ENCODE data around the gene NRP1.

NRP1 gene

DNA sequence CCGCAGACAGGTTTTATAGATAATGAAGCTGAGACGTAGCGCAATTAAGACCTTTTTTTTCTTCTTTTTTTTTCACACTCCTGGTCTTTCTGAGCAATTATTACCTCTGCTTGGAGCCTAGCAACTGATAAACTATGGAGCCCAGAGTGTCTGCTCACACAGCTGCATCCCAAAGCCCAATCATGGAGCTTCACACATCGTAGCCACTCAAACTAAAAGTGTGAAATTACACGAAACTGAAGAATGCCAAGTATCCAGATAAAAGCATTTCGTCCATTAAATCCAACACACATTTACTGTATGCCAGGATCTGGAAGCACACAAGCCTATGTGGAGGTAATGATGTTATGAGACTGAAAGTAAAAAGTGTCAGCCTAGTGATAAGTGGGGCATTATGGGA is 97.6 kb downstream of the NRP1 start:
- Histone ChIP-seq H3K27me3 (ENCODE audit: control insufficient read depth, insufficient read depth, low read length) (no peaks in the 10 kb centered on the region), H2AFZ (no peak overlapping the region), H3K79me2 (no peaks in the 10 kb centered on the region), H3K9me3 (ENCODE audit: control insufficient read depth, low read length) (no peaks in the 10 kb centered on the region), H3K27ac (no peak overlapping the region), H3K4me3 (ENCODE audit: low read depth, low read length) (no peak overlapping the region), H3K9ac (no peak overlapping the region), H3K36me3 (ENCODE audit: control insufficient read depth, insufficient read depth, low read length) (no peaks in the 10 kb centered on the region), H3K4me1 (no peaks in the 10 kb centered on the region), H3K4me2 (ENCODE audit: low read length) (no peak overlapping the region)
- TF ChIP-seq, protein P1, sequence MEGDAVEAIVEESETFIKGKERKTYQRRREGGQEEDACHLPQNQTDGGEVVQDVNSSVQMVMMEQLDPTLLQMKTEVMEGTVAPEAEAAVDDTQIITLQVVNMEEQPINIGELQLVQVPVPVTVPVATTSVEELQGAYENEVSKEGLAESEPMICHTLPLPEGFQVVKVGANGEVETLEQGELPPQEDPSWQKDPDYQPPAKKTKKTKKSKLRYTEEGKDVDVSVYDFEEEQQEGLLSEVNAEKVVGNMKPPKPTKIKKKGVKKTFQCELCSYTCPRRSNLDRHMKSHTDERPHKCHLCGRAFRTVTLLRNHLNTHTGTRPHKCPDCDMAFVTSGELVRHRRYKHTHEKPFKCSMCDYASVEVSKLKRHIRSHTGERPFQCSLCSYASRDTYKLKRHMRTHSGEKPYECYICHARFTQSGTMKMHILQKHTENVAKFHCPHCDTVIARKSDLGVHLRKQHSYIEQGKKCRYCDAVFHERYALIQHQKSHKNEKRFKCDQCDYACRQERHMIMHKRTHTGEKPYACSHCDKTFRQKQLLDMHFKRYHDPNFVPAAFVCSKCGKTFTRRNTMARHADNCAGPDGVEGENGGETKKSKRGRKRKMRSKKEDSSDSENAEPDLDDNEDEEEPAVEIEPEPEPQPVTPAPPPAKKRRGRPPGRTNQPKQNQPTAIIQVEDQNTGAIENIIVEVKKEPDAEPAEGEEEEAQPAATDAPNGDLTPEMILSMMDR (IDR thresholded peaks at IDR 0.05), result no peak

DNA sequence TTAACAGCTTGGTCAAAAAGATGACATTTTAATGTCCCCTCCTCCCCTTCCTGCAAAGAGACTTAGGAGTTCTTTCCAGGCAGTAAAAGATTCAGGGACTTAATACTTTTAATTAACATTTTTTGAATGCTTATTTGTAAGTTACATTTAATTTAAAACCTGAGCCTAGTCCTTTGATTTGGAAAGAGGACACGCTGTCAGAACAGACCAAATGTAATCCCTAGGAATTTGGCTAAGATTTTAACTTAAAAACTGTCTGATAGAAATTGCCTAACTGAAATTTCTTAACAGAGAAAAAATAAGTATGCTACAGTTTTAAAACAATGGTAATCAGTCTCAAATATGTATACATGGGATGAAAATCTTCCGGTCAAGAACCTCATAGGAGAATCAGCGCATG is 98.5 kb downstream of the NRP1 start:
- Histone ChIP-seq H3K4me1 (no peaks in the 10 kb centered on the region), H3K9me3 (ENCODE audit: control insufficient read depth, low read length) (no peaks in the 10 kb centered on the region), H3K4me3 (ENCODE audit: low read depth, low read length) (no peak overlapping the region), H3K27ac (no peak overlapping the region), H3K9ac (no peak overlapping the region), H3K36me3 (ENCODE audit: control insufficient read depth, insufficient read depth, low read length) (no peaks in the 10 kb centered on the region), H3K27me3 (ENCODE audit: control insufficient read depth, insufficient read depth, low read length) (no peaks in the 10 kb centered on the region), H2AFZ (no peak overlapping the region), H3K79me2 (no peaks in the 10 kb centered on the region), H3K4me2 (ENCODE audit: low read length) (no peak overlapping the region)
- TF ChIP-seq, protein P1 (IDR thresholded peaks at IDR 0.05), result no peak

DNA sequence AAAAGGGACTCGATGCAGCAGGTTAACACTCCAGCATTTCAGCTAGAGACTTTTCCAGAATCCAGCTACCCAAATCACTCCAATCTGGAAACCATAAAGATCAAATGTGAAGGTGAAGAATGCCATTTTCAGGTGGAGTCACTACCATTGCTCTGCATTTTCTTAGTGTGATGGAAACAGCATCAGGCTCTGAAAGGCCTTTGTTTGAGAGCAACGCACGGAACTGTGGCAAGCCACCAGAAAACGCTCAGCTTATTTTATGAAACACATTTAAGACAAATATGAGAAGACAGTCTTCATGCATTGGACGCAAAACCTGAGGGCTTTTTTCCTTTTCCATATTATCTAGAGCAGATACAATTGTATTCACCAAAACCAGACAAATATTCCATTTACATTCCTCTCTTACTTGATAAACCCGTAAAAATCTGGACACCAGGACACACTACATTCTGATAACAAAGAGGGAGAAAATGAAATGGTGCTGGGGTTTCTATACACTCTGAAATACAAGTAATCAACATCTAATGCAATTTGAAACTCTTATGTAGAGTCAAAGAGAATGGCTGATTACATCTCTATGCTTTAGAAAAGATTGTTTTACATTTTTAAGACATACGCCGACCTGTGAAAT is 99.1 kb downstream of the NRP1 start:
- H3K9ac ChIP-seq, result no peak overlapping the region
- no peaks in the 10 kb centered on the region for H3K4me1 ChIP-seq
- TF ChIP-seq, protein P1 (IDR thresholded peaks at IDR 0.05), result no peak
- H3K4me3 ChIP-seq (ENCODE audit: low read depth, low read length), result no peak overlapping the region
- no peak overlapping the region for H2AFZ ChIP-seq
- H3K9me3 ChIP-seq (ENCODE audit: control insufficient read depth, low read length), result no peaks in the 10 kb centered on the region
- no peak overlapping the region for H3K27ac ChIP-seq
- H3K36me3 ChIP-seq (ENCODE audit: control insufficient read depth, insufficient read depth, low read length), result no peaks in the 10 kb centered on the region
- H3K4me2 ChIP-seq (ENCODE audit: low read length), result no peak overlapping the region
- no peaks in the 10 kb centered on the region for H3K79me2 ChIP-seq
- no peaks in the 10 kb centered on the region for H3K27me3 ChIP-seq (ENCODE audit: control insufficient read depth, insufficient read depth, low read length)

DNA sequence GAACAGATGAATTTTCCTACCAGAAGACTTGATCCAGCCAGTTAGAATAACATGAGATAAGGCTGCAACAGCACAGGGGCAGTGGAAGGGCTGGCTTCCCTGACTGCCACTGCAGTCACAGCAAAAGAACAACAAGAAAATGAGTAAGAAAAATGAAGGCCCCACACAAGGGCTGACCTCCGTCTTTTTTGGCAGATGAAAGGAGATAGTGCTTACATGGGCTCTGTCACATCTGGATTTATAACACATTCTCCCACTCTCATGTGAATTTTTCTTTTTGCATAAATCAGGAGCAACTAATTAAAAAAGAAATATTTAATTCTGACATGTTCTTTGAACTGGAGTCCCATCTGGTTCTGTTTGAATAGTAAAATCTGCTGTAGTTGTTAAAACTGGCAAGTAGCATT is 99.6 kb downstream of the NRP1 start:
- Histone ChIP-seq H3K9ac (no peak overlapping the region), H2AFZ (no peak overlapping the region), H3K36me3 (ENCODE audit: control insufficient read depth, insufficient read depth, low read length) (no peaks in the 10 kb centered on the region), H3K9me3 (ENCODE audit: control insufficient read depth, low read length) (no peaks in the 10 kb centered on the region), H3K4me3 (ENCODE audit: low read depth, low read length) (no peak overlapping the region), H3K27me3 (ENCODE audit: control insufficient read depth, insufficient read depth, low read length) (no peaks in the 10 kb centered on the region), H3K4me1 (no peaks in the 10 kb centered on the region), H3K79me2 (no peaks in the 10 kb centered on the region), H3K27ac (no peak overlapping the region), H3K4me2 (ENCODE audit: low read length) (no peak overlapping the region)
- TF ChIP-seq, protein P1 (IDR thresholded peaks at IDR 0.05), result no peak

DNA sequence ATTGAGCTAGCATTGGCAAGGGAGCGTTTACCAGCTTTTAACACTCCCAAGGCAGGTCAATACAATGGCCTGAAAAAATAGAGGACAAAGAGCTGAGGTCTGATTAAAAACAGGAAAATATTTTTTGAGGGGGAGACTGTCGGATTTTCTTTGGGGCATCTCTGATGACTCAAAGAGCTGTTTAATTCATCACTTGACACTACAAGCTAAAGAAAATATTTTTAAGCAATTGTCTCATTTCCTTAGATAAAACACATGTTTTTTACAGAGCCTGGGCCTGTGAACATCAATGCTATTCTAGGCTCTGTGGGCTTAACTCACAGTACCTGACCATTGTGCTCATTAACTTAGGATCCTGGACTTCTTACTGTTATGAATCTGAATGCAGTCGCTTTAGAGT is 100.8 kb downstream of the NRP1 start:
- Histone ChIP-seq H3K27me3 (ENCODE audit: control insufficient read depth, insufficient read depth, low read length) (no peaks in the 10 kb centered on the region), H3K4me1 (no peaks in the 10 kb centered on the region), H3K9ac (no peak overlapping the region), H2AFZ (no peak overlapping the region), H3K4me2 (ENCODE audit: low read length) (no peak overlapping the region), H3K36me3 (ENCODE audit: control insufficient read depth, insufficient read depth, low read length) (no peaks in the 10 kb centered on the region), H3K4me3 (ENCODE audit: low read depth, low read length) (no peak overlapping the region), H3K27ac (no peak overlapping the region), H3K9me3 (ENCODE audit: control insufficient read depth, low read length) (no peaks in the 10 kb centered on the region), H3K79me2 (no peaks in the 10 kb centered on the region)
- TF ChIP-seq, protein P1 (IDR thresholded peaks at IDR 0.05), result no peak

Measured in parathyroid adenoma (tissue), 2 donors.